GM21390 (cell line): ENCODE measurements around the gene SPRYD4.

Source experiments
- ATAC-seq: cut with Tn5 transposase; IDR thresholded peaks from one replicate; pipeline ENCODE4 v1.9.1; 2021; ENCODE audit not compliant: unreplicated experiment

SPRYD4 gene

GRCh38 chr12:56520048-56520447, 51.7 kb downstream of the SPRYD4 start:
- no peak for ATAC-seq

GRCh38 chr12:56520506-56520905, 52.1 kb downstream of the SPRYD4 start:
- no peak for ATAC-seq

- ATAC-seq = no peak
Measured at GRCh38 chr12:56521209-56521589, 52.8 kb downstream of the SPRYD4 start.

GRCh38 chr12:56521590-56522371, 53.4 kb downstream of the SPRYD4 start, which contains the start of gene RBMS2:
TSS of gene RBMS2 (plus strand) at chr12:56521820. CDS start at chr12:56522024, 204 bp downstream.
- no peak for ATAC-seq

- ATAC-seq = no peak
Measured at GRCh38 chr12:56522411-56523193, 54.2 kb downstream of the SPRYD4 start.

GRCh38 chr12:56528846-56529245, 60.5 kb downstream of the SPRYD4 start:
- ATAC-seq = no peak
